SK-N-SH (cell line): ENCODE measurements around the gene ISX. TPM values are rescaled to one million over a fixed set of nuclear protein-coding genes. Genes with fewer than 3 reads are reported as not detected.
A peak's percentile ranks its signal among the peaks of the same experiment; 100 is the strongest.

Experiments
- CTCF ChIA-PET: fragments of 300-600, 350-600 bp; formaldehyde crosslinking; extraction: SDS; loops from one replicate; lab custom pipeline; 2021; lab: Yijun Ruan, JAX
- POLR2A ChIA-PET: fragments of 350-600 bp; sonication (Branson Sonifier 250); formaldehyde crosslinking; extraction: SDS; loops from one replicate; lab custom pipeline; 2020; ENCODE audit warnings: antibody characterized with exemption, inconsistent platforms; lab: Yijun Ruan, JAX
- DNase-seq: peaks from one replicate; pipeline ENCODE4 v3.0.0; 2012
- H2AFZ ChIP-seq: fragments of 200-600 bp; sonication (generic); 2 replicates; pipeline ENCODE4 v1.8.1; 2016; ENCODE audit warnings: antibody characterized with exemption, mild to moderate bottlenecking, low read depth
- H3F3A ChIP-seq: fragments of 200-600 bp; sonication (generic); replicated peaks from 2 replicates; pipeline ENCODE3; 2016; ENCODE audit warnings: antibody characterized with exemption, mild to moderate bottlenecking; ENCODE audit not compliant: insufficient read depth
- H3K27ac ChIP-seq, 2 experiments: fragments of 200-500 bp in 1 of 2; fragments of 200-600 bp in 1 of 2; sonication (Bioruptor generic) in 1 of 2; sonication (generic), shearing (Covaris generic) in 1 of 2; 2 replicates each; pipeline versions ENCODE4 v1.5.1 to v1.6.1; 2014 to 2016; ENCODE audit warnings: low read depth in 2 of 2, inconsistent platforms in 1 of 2, low read length in 1 of 2, mild to moderate bottlenecking in 1 of 2, mixed read lengths in 1 of 2
- H3K27me3 ChIP-seq: fragments of 200-600 bp; sonication (generic), shearing (Covaris generic); 2 replicates; pipeline ENCODE4 v1.6.1; 2016; ENCODE audit warnings: mixed run types; ENCODE audit not compliant: insufficient read depth
- H3K36me3 ChIP-seq, 2 experiments: fragments of 200-500 bp in 1 of 2; fragments of 200-600 bp in 1 of 2; sonication (Bioruptor generic) in 1 of 2; sonication (generic) in 1 of 2; replicated peaks in 1 of 2; 2 replicates each; pipeline versions ENCODE3 to v1.5.1; 2014 to 2016; ENCODE audit warnings: low read length in 1 of 2, mild to moderate bottlenecking in 1 of 2; ENCODE audit not compliant: insufficient read depth in 2 of 2, control insufficient read depth in 1 of 2
- H3K4me1 ChIP-seq, 2 experiments: fragments of 200-500 bp in 1 of 2; fragments of 200-600 bp in 1 of 2; sonication (Bioruptor generic) in 1 of 2; sonication (generic), shearing (Covaris generic) in 1 of 2; 2 replicates each; pipeline versions ENCODE4 v1.5.1 to v1.6.1; 2014 to 2016; ENCODE audit warnings: low read depth in 1 of 2, low read length in 1 of 2, mixed run types in 1 of 2; ENCODE audit not compliant: insufficient read depth in 2 of 2, control insufficient read depth in 1 of 2
- H3K4me2 ChIP-seq: fragments of 200-600 bp; sonication (generic), shearing (Covaris generic); 2 replicates; pipeline ENCODE4 v1.6.1; 2017; ENCODE audit warnings: mixed run types
- H3K4me3 ChIP-seq, 2 experiments: fragments of 200-500 bp in 1 of 2; fragments of 200-600 bp in 1 of 2; sonication (Bioruptor generic) in 1 of 2; sonication (generic), shearing (Covaris generic) in 1 of 2; 2 replicates each; pipeline versions ENCODE4 v1.5.1 to v1.8.1; 2014 to 2016; ENCODE audit warnings: low read depth in 2 of 2, inconsistent platforms in 1 of 2, low read length in 1 of 2, mild to moderate bottlenecking in 1 of 2, mixed read lengths in 1 of 2, moderate library complexity in 1 of 2
- H3K79me2 ChIP-seq: fragments of 200-600 bp; sonication (generic); 2 replicates; pipeline ENCODE4 v1.8.1; 2017; ENCODE audit warnings: mild to moderate bottlenecking; ENCODE audit not compliant: insufficient read depth
- H3K9ac ChIP-seq: fragments of 200-600 bp; sonication (generic); 2 replicates; pipeline ENCODE4 v1.6.1; 2017; ENCODE audit warnings: mixed run types
- H3K9me2 ChIP-seq: fragments of 200-600 bp; sonication (generic); 2 replicates; pipeline ENCODE4 v1.6.1; 2017; ENCODE audit warnings: mixed run types
- H3K9me3 ChIP-seq: fragments of 200-600 bp; sonication (generic); 2 replicates; pipeline ENCODE4 v1.6.1; 2017; ENCODE audit warnings: mixed run types, mild to moderate bottlenecking, moderate library complexity
- H4K20me1 ChIP-seq: fragments of 200-600 bp; sonication (generic); 2 replicates; pipeline ENCODE4 v1.6.1; 2017; ENCODE audit warnings: mild to moderate bottlenecking, mixed run types; ENCODE audit not compliant: insufficient read depth
- CHD2 ChIP-seq: fragments of 150-350 bp; IDR thresholded peaks from 2 replicates; pipeline ENCODE4 v1.6.1; 2018; ENCODE audit warnings: low read length; ENCODE audit not compliant: partially characterized antibody
- ELF1 ChIP-seq: IDR thresholded peaks from 2 replicates; pipeline ENCODE4 v1.4.0; 2012
- EP300 ChIP-seq, 2 experiments: IDR thresholded peaks; 2 replicates each; pipeline versions ENCODE4 v1.4.0 to v1.6.1; 2012; ENCODE audit warnings: borderline replicate concordance in 1 of 2, low read depth in 1 of 2, low read length in 1 of 2
- FOXJ3 ChIP-seq: sonication (generic); formaldehyde crosslinking; IDR thresholded peaks from 2 replicates; pipeline ENCODE4 v1.5.1; 2020; ENCODE audit warnings: mild to moderate bottlenecking, missing genetic modification reagents
- GABPA ChIP-seq: IDR thresholded peaks from 2 replicates; pipeline ENCODE4 v1.4.0; 2012; ENCODE audit warnings: low read depth, mild to moderate bottlenecking
- JUND ChIP-seq: IDR thresholded peaks from 2 replicates; pipeline ENCODE4 v1.4.0; 2012
- NFIC ChIP-seq: IDR thresholded peaks from 2 replicates; pipeline ENCODE4 v1.4.0; 2012; ENCODE audit warnings: borderline replicate concordance
- POLR2AphosphoS5 ChIP-seq: IDR thresholded peaks from 2 replicates; pipeline ENCODE4 v1.6.1; 2012; ENCODE audit warnings: low read depth, low read length
- RAD21 ChIP-seq: IDR thresholded peaks from 2 replicates; pipeline ENCODE4 v1.6.1; 2012; ENCODE audit warnings: mild to moderate bottlenecking, low read length
- RCOR1 ChIP-seq: fragments of 150-350 bp; IDR thresholded peaks from 2 replicates; pipeline ENCODE4 v1.6.1; 2017; ENCODE audit warnings: antibody characterized with exemption, low read length
- RFX5 ChIP-seq: IDR thresholded peaks from 2 replicates; pipeline ENCODE4 v1.6.1; 2012; ENCODE audit warnings: mild to moderate bottlenecking, improper control_type of control experiment, low read length
- RXRA ChIP-seq: IDR thresholded peaks from 2 replicates; pipeline ENCODE4 v1.4.0; 2012; ENCODE audit warnings: low read depth, mild to moderate bottlenecking, borderline replicate concordance
- SIN3A ChIP-seq: IDR thresholded peaks from 2 replicates; pipeline ENCODE4 v1.6.1; 2012; ENCODE audit warnings: low read depth, mild to moderate bottlenecking, low read length, moderate library complexity, borderline replicate concordance
- SMC3 ChIP-seq: IDR thresholded peaks from 2 replicates; pipeline ENCODE4 v1.6.1; 2012; ENCODE audit warnings: low read depth, low read length, improper control_type of control experiment
- TEAD4 ChIP-seq: IDR thresholded peaks from 2 replicates; pipeline ENCODE4 v1.4.0; 2012; ENCODE audit warnings: mild to moderate bottlenecking, borderline replicate concordance; ENCODE audit not compliant: insufficient read depth
- WGBS: methylation state at CpG from one replicate; pipeline ENCODE4 v1.1.6; 2017; ENCODE audit warnings: low lambda C conversion rate; 5-methylcytosine and 5-hydroxymethylcytosine counted together
- polyA plus RNA-seq, 3 experiments: library from polyadenylated mRNA; depleted of rRNA; stranded (reverse); fragments of >200 nt; gene quantifications; 2 replicates each; pipeline ENCODE4 v1.2.3, GENCODE V29; 2012
- TF ChIP-seq, protein P1 (sequence below): fragments of 200-600 bp; sonication (generic); IDR thresholded peaks from 2 replicates; pipeline ENCODE4 v1.6.1; 2017; ENCODE audit warnings: antibody characterized with exemption, mild to moderate bottlenecking, moderate library complexity
- TF ChIP-seq, protein P2 (sequence below): IDR thresholded peaks from 2 replicates; pipeline ENCODE4 v1.4.0; 2012; ENCODE audit warnings: low read depth, borderline replicate concordance
- TF ChIP-seq, protein P3 (sequence below): fragments of 150-350 bp; IDR thresholded peaks from 2 replicates; pipeline ENCODE4 v1.6.1; 2017; ENCODE audit warnings: antibody characterized with exemption, low read length, low read depth, borderline replicate concordance
- TF ChIP-seq, protein P4 (sequence below): IDR thresholded peaks from 2 replicates; pipeline ENCODE4 v1.6.1; 2012; ENCODE audit warnings: mild to moderate bottlenecking, low read depth, low read length, moderate library complexity
- TF ChIP-seq, protein P5 (sequence below): IDR thresholded peaks from 2 replicates; pipeline ENCODE4 v1.4.0; 2012; ENCODE audit warnings: low read depth

Gene ISX
- polyA plus RNA-seq, 1 of the 3 experiments (the other 2 are of a cell fraction): not detected

DNA sequence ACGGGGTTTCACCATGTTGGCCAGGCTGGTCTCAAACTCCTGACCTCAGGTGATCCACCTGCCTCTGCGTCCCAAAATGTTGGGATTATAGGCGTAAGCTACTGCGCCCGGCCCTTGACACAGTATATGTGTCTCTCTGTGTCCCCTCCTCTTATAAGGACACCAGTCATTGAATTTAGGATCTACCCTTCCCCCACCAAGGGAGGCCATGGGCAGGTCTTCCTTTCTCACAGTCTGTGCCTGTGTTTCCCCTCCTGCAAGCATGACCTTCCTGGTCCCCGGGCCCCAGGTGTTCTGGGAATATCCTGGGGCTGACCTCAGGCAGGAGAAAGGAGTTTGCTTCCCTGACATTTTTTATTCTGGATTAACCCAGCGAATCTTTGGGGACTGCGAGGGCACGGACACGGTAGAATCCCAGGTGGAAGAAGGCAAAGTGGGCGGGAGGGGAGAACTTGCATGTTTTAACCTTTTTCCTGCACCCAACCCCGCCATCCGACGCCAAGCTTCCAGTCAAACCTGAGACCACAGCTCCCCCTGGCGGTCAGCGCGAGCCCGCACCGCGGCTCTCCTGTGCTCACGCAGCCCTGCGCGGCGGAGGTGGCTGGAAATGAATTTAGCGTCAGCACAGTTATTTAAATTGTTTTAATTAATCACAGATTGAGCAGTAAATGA, 42.1 kb upstream of the ISX start:
- H3K27me3 ChIP-seq: no peaks in the 10 kb centered on the region
- H3K9me2 ChIP-seq: no peaks in the 10 kb centered on the region
- peak overlapping the region in 1 of 2 experiments; percentile 53; a peak in 1 of 4 replicates for H3K4me3 ChIP-seq
- H3K4me2 ChIP-seq: no peak overlapping the region
- no peak overlapping the region for H2AFZ ChIP-seq
- POLR2A ChIA-PET: no interaction called here
- H4K20me1 ChIP-seq: no peaks in the 10 kb centered on the region
- H3K9ac ChIP-seq: no peak overlapping the region
- no peaks in the 10 kb centered on the region for H3K36me3 ChIP-seq
- H3K4me1 ChIP-seq: no peaks in the 10 kb centered on the region
- DNase-seq: peak; percentile 72
- H3K27ac ChIP-seq: no peak overlapping the region
- H3K79me2 ChIP-seq: no peaks in the 10 kb centered on the region
- H3K9me3 ChIP-seq: no peaks in the 10 kb centered on the region
- peak; percentile 64; the same call in 1 of the 2 replicates for TF ChIP-seq SMC3
- no peak for TF ChIP-seq ELF1
- TF ChIP-seq, protein P1, sequence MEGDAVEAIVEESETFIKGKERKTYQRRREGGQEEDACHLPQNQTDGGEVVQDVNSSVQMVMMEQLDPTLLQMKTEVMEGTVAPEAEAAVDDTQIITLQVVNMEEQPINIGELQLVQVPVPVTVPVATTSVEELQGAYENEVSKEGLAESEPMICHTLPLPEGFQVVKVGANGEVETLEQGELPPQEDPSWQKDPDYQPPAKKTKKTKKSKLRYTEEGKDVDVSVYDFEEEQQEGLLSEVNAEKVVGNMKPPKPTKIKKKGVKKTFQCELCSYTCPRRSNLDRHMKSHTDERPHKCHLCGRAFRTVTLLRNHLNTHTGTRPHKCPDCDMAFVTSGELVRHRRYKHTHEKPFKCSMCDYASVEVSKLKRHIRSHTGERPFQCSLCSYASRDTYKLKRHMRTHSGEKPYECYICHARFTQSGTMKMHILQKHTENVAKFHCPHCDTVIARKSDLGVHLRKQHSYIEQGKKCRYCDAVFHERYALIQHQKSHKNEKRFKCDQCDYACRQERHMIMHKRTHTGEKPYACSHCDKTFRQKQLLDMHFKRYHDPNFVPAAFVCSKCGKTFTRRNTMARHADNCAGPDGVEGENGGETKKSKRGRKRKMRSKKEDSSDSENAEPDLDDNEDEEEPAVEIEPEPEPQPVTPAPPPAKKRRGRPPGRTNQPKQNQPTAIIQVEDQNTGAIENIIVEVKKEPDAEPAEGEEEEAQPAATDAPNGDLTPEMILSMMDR: peak; percentile 82
- TF ChIP-seq, protein P2, sequence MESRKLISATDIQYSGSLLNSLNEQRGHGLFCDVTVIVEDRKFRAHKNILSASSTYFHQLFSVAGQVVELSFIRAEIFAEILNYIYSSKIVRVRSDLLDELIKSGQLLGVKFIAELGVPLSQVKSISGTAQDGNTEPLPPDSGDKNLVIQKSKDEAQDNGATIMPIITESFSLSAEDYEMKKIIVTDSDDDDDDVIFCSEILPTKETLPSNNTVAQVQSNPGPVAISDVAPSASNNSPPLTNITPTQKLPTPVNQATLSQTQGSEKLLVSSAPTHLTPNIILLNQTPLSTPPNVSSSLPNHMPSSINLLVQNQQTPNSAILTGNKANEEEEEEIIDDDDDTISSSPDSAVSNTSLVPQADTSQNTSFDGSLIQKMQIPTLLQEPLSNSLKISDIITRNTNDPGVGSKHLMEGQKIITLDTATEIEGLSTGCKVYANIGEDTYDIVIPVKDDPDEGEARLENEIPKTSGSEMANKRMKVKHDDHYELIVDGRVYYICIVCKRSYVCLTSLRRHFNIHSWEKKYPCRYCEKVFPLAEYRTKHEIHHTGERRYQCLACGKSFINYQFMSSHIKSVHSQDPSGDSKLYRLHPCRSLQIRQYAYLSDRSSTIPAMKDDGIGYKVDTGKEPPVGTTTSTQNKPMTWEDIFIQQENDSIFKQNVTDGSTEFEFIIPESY: no peak
- TF ChIP-seq FOXJ3 (CRISPR knock-in tag): no peak
- no peak for TF ChIP-seq RCOR1
- TF ChIP-seq JUND: no peak
- TF ChIP-seq NFIC: no peak
- TF ChIP-seq RFX5: no peak
- no peak for TF ChIP-seq TEAD4
- no peak for TF ChIP-seq CHD2
- no peak for TF ChIP-seq EP300 (IDR thresholded peaks at IDR 0.05; ENCODE audit: borderline replicate concordance in 1 of 2, low read depth in 1 of 2, low read length in 1 of 2)
- TF ChIP-seq RXRA: no peak
- TF ChIP-seq, protein P3, sequence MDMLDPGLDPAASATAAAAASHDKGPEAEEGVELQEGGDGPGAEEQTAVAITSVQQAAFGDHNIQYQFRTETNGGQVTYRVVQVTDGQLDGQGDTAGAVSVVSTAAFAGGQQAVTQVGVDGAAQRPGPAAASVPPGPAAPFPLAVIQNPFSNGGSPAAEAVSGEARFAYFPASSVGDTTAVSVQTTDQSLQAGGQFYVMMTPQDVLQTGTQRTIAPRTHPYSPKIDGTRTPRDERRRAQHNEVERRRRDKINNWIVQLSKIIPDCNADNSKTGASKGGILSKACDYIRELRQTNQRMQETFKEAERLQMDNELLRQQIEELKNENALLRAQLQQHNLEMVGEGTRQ: no peak
- no peak for TF ChIP-seq POLR2AphosphoS5
- TF ChIP-seq GABPA: no peak
- TF ChIP-seq SIN3A: no peak
- peak; percentile 80 for TF ChIP-seq RAD21
- TF ChIP-seq, protein P4, sequence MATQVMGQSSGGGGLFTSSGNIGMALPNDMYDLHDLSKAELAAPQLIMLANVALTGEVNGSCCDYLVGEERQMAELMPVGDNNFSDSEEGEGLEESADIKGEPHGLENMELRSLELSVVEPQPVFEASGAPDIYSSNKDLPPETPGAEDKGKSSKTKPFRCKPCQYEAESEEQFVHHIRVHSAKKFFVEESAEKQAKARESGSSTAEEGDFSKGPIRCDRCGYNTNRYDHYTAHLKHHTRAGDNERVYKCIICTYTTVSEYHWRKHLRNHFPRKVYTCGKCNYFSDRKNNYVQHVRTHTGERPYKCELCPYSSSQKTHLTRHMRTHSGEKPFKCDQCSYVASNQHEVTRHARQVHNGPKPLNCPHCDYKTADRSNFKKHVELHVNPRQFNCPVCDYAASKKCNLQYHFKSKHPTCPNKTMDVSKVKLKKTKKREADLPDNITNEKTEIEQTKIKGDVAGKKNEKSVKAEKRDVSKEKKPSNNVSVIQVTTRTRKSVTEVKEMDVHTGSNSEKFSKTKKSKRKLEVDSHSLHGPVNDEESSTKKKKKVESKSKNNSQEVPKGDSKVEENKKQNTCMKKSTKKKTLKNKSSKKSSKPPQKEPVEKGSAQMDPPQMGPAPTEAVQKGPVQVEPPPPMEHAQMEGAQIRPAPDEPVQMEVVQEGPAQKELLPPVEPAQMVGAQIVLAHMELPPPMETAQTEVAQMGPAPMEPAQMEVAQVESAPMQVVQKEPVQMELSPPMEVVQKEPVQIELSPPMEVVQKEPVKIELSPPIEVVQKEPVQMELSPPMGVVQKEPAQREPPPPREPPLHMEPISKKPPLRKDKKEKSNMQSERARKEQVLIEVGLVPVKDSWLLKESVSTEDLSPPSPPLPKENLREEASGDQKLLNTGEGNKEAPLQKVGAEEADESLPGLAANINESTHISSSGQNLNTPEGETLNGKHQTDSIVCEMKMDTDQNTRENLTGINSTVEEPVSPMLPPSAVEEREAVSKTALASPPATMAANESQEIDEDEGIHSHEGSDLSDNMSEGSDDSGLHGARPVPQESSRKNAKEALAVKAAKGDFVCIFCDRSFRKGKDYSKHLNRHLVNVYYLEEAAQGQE: no peak
- TF ChIP-seq, protein P5, sequence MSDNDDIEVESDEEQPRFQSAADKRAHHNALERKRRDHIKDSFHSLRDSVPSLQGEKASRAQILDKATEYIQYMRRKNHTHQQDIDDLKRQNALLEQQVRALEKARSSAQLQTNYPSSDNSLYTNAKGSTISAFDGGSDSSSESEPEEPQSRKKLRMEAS: no peak
- H3F3A ChIP-seq: no peaks in the 10 kb centered on the region
- 15% methylated on average over 12 of the region's 25 CpGs for WGBS
- CTCF ChIA-PET: interaction anchor here (0.6 to 3.9 kb wide), 50 partner anchors 8 to 1723 kb away, joined by 3 to 67 read pairs (median 4); no protein-coding TSS in a partner anchor
